ENCODE measurements around the gene ADM5.

Gene ADM5

DNA sequence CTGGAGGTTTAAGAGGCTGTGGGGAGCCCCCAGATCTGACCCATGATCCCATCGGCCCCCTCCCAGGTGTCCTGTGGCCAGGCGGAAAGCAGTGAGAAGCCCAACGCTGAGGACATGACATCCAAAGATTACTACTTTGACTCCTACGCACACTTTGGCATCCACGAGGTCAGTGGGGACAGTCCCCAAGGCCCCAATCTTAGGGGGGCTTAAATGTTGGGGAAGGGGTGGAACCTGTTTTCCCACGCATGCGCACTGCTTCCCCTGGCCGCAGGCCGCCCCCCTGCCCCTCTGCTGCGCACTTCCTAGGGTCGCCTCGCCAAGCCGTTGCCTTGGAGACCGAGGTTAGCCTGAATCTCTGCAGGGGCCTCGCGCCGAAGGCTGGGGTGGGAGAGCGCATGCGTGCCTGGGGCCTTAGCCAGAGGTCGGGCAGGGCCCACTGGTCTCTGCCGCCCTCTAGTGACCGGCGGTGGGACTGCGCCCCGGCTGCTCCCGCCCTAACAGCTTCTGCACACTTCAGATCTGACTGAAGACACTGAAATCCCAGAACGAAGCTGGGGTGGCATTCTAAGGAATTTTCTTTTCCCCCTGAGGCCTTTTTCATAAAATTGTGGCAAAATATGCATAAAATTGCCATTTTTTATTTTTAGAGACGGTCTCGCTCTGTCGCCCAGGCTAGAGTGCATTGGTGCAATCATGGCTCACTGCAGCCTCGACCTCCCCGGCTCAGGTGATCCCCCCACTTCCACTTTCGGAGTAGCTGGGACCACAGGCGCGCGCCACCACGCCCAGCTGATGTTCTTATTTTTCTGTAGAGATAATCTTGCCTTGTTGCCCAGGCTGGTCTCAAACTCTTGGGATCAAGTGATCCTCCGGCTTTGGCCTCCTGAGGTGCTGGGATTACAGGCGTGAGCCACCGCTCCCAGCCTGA lies 8.7 kb upstream of the ADM5 start:
- peak; percentile 94 for DNase-seq

DNA sequence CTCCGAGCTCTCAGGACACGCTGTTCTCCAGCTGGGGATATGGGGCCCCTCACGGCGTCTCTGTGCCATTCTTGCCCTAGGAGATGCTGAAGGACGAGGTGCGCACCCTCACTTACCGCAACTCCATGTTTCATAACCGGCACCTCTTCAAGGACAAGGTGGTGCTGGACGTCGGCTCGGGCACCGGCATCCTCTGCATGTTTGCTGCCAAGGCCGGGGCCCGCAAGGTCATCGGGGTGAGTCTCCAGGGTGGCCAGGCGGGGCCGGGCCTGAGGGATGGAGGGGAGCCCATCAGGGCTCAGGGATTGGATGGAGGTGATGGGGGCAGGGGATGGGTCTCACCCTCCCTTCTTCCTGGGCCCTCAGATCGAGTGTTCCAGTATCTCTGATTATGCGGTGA lies 7.6 kb upstream of the ADM5 start:
- DNase-seq: no peak

DNA sequence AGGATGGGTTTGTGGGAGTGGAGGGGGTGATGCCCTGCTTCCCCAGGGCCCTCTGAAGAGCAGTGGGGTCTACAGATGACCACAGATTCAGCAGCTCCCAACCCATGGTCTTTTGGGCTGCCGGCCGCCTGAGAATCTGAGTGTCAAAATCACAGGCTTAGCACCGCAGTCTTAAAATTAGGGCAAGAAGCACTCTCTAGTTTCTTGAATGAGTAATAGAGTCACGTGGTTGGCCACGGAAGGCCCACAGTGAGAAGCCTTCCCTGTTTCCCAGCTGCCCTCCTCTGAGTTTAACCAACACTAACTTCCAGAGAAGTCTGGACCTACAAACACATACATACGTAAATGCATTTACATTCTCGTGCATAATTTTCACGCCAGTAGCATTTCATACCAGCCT lies 7.1 kb upstream of the ADM5 start:
- DNase-seq: no peak

DNA sequence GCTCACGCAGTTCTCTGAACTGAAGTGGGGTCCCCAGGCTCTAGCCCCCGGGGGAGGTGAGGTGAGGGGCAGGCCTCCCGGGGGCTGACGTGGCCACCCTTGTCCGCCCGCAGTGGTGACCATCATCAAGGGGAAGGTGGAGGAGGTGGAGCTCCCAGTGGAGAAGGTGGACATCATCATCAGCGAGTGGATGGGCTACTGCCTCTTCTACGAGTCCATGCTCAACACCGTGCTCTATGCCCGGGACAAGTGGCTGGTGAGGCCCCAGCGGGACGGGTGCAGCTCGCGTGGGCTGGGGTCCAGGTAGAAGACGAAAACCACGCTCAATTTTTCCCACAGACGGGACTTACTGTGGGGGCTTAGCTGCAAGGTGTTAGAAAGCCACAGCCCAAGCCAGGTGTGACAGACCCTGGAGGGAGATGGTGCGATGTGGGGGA lies 5.6 kb upstream of the ADM5 start:
- DNase-seq: no peak

DNA sequence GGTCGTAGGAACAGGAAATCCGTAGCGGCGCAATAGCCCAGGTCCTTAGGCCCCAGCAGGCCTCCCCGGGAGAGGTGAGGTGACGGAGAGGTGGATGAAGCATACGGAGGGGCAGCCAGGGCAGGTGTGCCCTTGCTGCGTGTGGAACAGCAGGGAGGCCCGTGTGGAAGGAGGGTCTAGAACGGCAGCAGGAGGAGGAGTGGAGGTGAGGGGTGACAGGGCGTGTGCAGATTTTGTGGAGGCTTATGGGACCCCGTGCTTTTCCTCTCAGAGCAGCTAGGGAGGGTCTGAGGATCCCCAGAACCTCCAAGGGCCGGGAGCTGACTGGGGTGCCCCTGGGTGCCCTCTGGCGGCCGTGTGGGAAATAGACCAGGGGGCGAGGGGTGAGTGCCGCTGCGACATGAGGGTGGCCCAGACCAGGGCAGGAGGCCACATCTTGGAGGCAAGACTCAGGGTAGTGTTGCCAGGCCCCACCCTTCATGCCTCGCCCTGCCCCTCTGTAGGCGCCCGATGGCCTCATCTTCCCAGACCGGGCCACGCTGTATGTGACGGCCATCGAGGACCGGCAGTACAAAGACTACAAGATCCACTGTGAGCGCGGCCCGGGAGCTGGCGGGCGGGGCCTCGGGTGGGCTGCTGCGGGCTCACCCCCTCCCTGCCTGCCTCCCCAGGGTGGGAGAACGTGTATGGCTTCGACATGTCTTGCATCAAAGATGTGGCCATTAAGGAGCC lies 5.0 kb upstream of the ADM5 start:
- DNase-seq: peak; percentile 45

DNA sequence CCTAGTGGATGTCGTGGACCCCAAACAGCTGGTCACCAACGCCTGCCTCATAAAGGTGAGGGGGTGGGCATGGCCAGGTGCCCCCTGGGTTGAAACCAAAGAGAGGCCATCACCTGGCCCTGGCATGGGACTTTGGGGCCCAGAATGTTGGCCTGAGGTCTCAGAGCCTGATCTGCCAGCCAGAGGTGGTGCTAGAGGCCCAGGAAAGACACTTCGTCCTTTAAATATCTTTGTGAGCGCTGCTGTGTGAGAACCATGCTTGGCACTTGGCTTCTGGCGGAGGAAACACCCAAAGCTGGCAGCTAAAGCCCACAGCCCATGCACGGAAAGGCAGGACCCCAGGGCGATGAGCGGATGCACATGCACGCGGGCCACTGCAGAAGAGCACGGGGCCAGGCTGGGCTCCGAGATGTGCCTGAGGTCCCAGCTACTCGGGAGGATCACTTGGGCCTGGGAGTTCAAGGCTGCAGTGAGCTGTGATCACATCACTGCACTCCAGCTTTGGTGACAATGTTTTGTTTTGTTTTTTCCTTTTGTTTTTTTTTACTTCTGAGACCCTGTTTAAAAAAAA lies 4.3 kb upstream of the ADM5 start:
- no peak for DNase-seq

DNA sequence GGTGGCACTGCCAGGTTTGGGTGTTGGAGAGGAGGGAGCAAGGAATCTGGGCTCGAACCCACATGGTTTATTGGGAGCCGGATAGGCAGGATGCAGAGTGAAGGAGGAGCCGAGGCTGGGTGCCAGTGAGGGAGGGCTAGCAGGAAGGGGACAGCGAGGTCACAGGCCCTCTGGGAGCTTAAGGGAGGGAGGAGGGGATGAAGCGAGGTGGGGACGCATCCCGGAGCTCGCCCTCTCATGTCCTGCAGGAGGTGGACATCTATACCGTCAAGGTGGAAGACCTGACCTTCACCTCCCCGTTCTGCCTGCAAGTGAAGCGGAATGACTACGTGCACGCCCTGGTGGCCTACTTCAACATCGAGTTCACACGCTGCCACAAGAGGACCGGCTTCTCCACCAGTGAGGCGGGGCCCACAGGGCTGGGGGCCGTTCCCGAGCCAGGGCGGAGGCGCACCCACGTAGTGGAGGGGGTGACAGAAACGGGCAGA lies 3.5 kb upstream of the ADM5 start:
- DNase-seq: no peak

DNA sequence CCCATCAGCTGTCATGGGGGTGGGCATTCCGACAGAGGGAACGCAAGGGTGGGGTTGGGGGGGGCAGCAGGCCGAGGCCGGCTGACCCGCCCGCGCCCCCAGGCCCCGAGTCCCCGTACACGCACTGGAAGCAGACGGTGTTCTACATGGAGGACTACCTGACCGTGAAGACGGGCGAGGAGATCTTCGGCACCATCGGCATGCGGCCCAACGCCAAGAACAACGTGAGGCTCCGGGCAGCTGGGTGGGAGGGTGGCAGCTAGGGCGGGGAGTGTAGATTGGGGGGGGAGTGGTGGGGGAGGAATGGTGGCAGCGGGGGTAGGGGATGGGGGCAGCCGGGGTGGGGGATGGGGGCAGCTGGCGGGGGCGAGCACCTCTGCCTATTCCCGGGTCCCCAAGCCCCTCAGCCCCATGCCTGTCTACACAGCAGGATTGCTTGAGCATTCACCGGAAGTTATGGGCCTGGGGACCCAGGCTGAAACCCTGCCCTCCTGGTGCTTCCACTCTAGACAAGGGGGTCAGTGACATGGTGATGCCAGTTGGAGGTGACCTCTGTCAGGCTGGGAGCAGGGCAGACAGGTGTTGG lies 2.8 kb upstream of the ADM5 start:
- no peak for DNase-seq

DNA sequence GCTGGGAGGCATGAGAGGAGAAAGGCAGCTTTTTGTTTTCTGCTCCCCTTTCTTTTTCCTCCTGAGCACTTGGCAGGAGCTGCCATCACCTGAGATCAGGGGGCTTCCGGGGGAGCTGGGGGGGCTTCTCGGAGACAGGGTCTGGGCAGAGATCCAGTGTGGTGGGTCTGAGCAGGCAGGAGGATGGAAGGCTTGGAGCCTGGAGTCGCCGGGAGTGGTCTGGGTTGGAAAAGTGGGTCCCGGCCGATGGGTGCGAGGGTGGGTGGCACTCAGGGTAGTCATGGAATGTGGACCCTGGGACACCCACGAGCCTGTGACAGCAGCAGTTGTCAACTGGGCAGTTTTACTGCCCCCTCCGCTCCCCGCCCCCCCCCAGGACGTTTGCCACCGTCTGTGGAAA lies 2.2 kb upstream of the ADM5 start:
- DNase-seq: no peak

DNA sequence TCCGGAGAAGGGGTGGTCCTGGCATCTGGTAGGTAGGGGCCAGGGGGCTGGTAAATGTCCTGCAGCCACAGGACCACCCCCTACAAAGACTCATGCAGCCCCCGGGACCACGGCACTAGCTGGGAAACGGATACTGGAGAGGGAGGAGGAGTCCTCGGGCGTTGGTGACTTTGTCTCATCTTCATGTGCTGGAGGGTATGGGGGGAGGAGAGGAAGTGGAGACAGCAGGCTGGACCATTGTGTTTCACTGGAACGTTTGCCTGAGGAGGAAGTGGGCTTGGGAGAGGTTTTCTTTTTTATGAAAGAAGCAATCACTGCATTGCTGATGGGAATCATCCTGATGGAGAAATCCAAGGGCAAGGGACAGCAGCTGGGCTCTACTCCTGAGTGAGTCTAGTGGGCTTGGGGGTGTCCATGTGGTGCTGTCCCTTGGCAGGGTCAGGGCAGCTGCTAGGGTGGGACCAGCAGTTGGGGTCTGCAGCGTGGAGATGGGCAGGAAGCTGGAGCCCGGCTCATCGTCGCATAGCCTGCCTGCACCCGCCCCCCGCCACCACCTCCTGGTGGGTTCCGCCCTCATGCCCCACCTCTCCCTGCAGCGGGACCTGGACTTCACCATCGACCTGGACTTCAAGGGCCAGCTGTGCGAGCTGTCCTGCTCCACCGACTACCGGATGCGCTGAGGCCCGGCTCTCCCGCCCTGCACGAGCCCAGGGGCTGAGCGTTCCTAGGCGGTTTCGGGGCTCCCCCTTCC lies 1.7 kb upstream of the ADM5 start:
- no peak for DNase-seq

DNA sequence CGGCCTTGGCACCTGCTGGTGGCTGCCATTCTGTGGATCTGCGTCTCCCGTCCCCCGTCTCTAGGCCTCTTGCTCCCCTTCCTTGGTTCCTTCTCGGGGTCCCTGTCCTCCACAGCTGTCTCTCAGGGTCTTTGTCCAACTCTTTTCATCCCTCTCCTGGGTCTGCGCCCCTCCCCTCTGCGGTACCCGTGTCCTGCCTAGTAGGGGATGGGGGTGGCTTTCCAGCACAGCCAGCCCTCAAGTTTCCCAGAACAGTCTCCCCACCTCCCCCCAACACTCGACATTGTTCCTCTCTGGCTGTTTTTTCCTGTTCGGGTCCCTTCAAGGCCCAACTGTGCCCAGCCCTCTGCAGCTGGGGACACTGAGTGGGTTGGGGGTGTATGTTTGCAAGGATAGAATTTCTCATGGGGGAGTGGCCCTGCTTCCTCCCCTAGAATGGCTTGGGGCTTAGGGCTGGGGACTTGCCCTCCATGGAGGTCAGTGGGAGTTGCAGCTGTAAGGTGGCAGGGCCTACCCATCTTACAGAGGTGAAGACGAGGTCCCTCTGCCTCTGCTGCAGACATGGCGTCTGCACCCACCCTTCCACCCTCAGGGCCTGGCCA lies 762 bp upstream of the ADM5 start:
- DNase-seq: no peak

DNA sequence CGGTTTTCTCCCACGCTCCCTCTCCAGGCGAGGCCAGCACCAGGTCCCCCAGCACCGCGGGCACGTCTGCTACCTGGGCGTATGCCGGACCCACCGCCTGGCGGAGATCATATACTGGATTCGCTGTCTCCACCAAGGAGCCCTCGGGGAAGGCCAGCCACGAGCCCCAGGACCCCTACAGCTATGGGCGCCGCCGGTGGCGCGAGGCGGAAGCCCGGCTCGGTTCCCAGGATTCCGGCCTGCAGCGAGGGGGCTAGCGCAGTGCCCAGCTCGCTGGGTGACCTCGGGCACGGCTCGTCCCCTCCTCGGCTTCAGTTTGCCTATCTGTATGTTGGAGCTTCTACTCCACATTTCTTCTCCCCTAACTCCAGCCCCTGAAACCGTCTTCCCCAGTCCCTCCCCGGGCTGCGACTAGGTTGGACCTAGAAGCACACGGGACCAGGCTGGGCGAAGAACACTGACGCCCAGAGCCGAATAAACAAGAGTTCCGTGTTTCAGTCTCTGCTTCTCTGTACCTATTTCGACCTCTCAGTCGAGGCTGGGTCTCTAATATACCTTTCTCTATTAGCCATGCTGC lies 773 bp downstream of the ADM5 start:
- DNase-seq: no peak

DNA sequence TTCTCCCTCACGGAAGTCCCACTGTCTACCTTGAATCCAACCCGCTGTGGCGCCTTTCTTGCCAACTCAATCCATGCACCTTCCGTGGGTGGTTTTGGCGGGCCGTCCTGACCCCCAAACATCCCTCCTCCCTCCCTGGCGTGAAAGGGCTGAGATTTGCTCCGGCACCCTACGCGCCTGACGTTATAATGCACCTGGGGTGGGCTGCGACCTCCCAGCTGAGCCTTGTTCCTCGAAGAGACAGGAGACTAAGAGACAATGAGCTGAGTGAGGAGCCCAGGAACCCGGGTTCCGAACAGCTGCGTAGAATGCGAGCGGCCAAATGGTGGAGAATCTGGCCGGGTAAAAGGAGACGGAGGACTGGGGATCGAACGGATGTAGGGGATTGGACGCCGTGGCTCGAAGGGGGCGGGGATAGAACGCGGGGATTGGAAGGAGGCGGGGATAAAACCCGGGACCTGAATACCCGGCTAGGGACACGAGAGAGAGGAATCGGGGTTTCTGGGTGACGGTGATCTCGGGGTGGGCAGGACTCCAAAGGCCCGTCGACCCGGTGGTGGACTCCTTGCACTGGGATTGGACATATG lies 1.4 kb downstream of the ADM5 start, which contains the start of gene CPT1C:
TSS of gene CPT1C (plus strand) at position 461 of the 587 bp plus-strand sequence. CDS start 1,137 bp downstream, outside the sequence.
- peak; percentile 70 for DNase-seq

DNA sequence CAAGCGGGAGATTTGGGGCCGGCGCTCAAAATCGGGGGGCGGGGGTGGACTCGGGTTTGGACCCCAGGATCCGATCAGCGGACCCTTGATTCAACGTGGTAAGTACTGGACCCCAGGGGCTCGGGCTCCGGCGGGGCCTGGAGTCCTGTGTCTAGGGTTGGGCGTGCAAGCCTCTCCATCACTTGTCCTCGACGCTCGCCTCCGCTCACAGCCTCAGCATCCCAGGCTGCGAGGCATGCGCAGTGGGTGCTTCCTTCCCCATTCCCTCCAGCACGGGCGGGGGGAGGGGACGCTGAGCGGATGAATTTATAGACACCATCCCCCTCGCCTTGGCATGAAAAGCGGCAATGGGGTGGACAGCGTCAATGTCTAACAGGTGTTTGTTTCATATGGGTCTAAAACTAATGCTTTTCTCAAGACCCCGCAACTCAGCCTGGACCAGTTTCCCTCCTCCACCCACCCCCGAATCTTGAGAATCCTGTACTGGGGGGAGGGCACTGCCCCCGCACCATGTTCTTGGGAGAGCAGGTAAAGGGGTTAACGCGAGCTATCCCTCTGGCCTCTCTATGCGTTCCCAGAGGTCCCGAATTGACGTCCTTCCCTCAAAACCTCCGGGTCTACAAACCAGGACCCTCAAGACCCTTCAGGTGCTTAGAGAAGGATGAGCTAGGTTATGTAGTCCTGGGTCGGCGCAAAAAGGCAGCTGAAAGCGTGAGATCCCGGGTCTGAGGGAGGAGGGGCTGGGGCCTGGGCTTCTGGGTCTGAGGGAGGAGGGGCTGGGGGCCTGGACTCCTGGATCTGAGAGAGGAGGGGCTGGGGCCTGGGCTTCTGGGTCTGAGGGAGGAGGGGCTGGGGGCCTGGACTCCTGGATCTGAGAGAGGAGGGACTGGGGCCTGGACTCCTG lies 2.1 kb downstream of the ADM5 start:
- DNase-seq: no peak

DNA sequence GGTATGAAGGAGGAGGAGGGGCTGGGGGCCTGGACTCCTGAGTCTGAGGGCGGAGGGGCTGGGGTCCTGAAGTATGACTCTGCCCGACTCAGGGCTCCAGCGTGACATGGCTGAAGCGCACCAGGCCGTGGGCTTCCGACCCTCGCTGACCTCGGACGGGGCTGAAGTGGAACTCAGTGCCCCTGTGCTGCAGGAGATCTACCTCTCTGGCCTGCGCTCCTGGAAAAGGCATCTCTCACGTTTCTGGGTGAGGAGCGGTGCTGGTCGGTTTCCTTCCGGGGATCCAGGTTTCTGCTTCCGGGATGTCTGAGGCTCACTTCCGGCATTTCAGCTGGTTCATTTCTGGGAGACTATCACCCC lies 2.7 kb downstream of the ADM5 start:
- DNase-seq: no peak

DNA sequence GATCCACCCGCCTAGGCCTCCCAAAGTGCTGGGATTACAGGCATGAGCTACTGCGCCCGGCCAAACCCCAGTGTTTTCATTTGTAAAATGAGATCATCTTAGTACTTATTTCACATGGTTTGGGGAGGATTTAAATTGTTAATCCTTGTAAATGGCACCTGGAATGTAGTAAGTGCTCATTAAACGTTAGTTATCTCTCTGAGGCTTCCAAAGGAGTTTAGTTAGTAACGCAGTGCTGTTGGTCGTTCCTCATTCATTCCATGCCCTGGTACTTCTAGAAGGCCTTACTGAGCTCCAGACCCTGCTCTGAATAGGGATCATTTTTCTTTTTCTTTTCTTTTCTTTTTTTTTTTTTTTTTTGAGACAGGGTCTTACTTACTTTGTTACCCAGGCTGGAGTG lies 6.7 kb downstream of the ADM5 start:
- DNase-seq: no peak

DNA sequence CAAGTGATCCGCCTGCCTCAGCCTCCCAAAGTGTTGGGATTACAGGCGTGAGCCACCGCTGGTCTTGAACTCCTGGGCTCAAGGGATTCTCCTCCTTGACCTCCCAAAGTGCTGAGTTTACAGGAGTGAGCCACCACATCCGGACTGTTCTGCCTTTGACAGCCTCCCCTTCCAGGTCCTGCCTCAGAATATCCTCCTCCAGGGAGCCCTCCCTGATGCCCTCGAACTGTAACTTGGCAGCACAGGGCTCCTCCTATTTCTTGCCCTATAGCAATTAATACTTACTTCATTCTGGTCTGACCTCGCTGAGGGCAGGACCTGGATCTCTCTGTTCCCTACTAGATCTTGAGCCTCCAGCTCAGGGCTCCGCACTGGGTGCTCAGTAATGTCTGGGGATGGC lies 7.5 kb downstream of the ADM5 start:
- DNase-seq: no peak

DNA sequence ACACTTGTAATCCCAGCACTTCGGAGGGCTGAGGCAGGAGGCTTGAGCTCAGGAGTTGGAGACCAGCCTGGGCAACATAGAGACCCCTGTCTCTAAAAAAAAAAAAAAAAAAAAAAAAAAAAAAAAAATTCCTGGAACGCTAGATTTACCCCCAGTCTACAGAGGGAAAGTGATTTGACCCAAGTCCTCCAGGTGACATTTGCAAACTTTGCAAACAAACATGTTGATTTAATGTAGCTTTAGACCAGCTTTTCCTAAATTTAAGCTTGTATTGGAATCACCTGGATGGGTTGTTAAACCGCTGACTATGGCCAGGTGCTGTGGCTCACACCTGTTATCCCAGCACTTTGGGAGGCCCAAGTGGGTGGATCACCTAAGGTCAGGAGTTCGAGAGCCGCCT lies 10.0 kb downstream of the ADM5 start:
- DNase-seq: no peak

DNA sequence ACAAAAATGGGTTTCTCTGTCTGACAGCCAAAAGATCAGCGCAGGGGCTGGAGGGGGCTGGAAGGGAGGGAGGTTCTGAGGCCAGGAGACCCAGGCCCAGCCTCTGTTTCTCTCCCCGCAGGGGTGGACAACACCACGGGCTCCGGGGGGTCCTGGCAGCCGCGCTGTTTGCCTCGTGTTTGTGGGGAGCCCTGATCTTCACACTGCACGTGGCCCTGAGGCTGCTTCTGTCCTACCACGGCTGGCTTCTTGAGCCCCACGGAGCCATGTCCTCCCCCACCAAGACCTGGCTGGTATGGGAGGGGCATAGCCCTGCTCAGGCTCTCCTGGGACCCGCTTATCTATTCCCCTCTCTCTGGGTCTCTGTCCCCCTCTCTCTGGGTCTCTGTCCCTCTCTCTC lies 11.2 kb downstream of the ADM5 start:
- no peak for DNase-seq

DNA sequence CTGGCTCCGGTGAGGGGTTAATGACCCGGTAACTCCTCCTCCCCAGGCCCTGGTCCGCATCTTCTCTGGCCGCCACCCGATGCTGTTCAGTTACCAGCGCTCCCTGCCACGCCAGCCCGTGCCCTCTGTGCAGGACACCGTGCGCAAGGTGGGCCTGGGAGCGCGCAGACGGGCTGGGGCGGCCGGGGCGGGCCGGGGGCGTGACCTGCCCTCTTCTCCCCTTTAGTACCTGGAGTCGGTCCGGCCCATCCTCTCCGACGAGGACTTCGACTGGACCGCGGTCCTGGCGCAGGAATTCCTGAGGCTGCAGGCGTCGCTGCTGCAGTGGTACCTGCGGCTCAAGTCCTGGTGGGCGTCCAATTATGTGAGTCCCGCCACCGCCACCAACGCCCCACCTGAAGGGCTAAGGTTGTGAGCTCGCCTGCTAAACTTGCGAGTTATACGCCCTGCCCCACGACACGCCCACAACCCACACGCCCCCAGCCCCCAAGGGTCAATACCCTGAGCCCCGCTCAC lies 11.9 kb downstream of the ADM5 start:
- no peak for DNase-seq
